K562 (cell line): ENCODE data around the gene EAF1. TPM values are rescaled to one million over a fixed set of nuclear protein-coding genes. Genes with fewer than 3 reads are reported as not detected.

Source experiments
- ATAC-seq: fragments of 200-7000 bp; cut with Tn5 transposase; 3 replicates; pipeline ENCODE4 v1.9.1; 2020; ENCODE audit warnings: moderate library complexity
- BruUV-seq: library from RNA; stranded (reverse); fragments of 400-500 nt; replicated peaks from 2 replicates; lab custom pipeline; 2021; lab: Mats Ljungman, UMichigan
- CTCF ChIA-PET: fragments of 300-600 bp; formaldehyde crosslinking; extraction: SDS; loops from one replicate; lab custom pipeline; 2021; ENCODE audit warnings: low intra/inter-chr PET ratio; lab: Yijun Ruan, JAX
- POLR2A ChIA-PET: fragments of 300-600, 350-650 bp; sonication (Branson Sonifier 250); formaldehyde crosslinking; extraction: SDS; loops from one replicate; lab custom pipeline; 2021; ENCODE audit warnings: antibody characterized with exemption, inconsistent platforms; lab: Yijun Ruan, JAX
- DNase-seq, 4 experiments: peaks; one replicate each; pipeline versions ENCODE4 v3.0.0 to v3.0.0-alpha.2; 2011 to 2018; ENCODE audit warnings: low spot score in 3 of 4, mixed read lengths in 3 of 4; ENCODE audit errors: extremely low read depth in 1 of 4
- FAIRE-seq: peaks from 2 replicates; lab custom pipeline; 2011; peaks lifted over from hg19 to GRCh38; lab: Jason Lieb, UNC
- H2AFZ ChIP-seq: 2 replicates; pipeline ENCODE4 v1.6.0; 2011; ENCODE audit warnings: low read depth, low read length, control low read depth, inconsistent platforms
- H3K27ac ChIP-seq: fragments of 200-600 bp; 3 replicates; pipeline ENCODE4 v1.8.0; 2011; ENCODE audit warnings: low read depth, mild to moderate bottlenecking, control low read depth, inconsistent platforms, low read length, moderate library complexity, mixed read lengths; ENCODE audit errors: extremely low read depth
- H3K27me3 ChIP-seq, 2 experiments: fragments of 300-600 bp in 1 of 2; 2 replicates in 1 of 2; 3 replicates in 1 of 2; pipeline versions ENCODE4 v1.6.0 to v1.8.0; 2011; ENCODE audit warnings: inconsistent platforms in 2 of 2, low read length in 2 of 2, mild to moderate bottlenecking in 1 of 2, mixed read lengths in 1 of 2, moderate library complexity in 1 of 2; ENCODE audit not compliant: control insufficient read depth in 2 of 2, insufficient read depth in 2 of 2
- H3K36me3 ChIP-seq: fragments of 300-600 bp; 3 replicates; pipeline ENCODE4 v1.8.0; 2011; ENCODE audit warnings: mild to moderate bottlenecking, low read length, inconsistent platforms; ENCODE audit not compliant: control insufficient read depth, insufficient read depth
- H3K4me1 ChIP-seq, 2 experiments: fragments of 200-600 bp in 1 of 2; replicated peaks in 1 of 2; 2 replicates in 1 of 2; 3 replicates in 1 of 2; pipeline versions ENCODE4 v1.5.1 to v1.8.0; 2011; ENCODE audit warnings: inconsistent platforms in 2 of 2, low read length in 2 of 2, mild to moderate bottlenecking in 1 of 2, mixed read lengths in 1 of 2, moderate library complexity in 1 of 2; ENCODE audit not compliant: control insufficient read depth in 2 of 2, insufficient read depth in 2 of 2
- H3K4me2 ChIP-seq: 2 replicates; pipeline ENCODE4 v1.6.1; 2011; ENCODE audit warnings: low read length, control low read depth, inconsistent platforms, mixed read lengths; ENCODE audit not compliant: insufficient read depth
- H3K4me3 ChIP-seq: fragments of 200-600 bp; sonication (generic), shearing (Covaris generic); 2 replicates; pipeline ENCODE4 v1.5.1; 2016; ENCODE audit warnings: control low read depth, inconsistent platforms
- H3K79me2 ChIP-seq: fragments of 200-600 bp; 3 replicates; pipeline ENCODE4 v1.8.0; 2011; ENCODE audit warnings: low read length, inconsistent platforms; ENCODE audit not compliant: control insufficient read depth, insufficient read depth
- H3K9ac ChIP-seq, 2 experiments: 2 replicates each; pipeline versions ENCODE4 v1.6.0 to v1.6.1; 2011; ENCODE audit warnings: low read depth in 2 of 2, low read length in 2 of 2, control low read depth in 1 of 2, inconsistent platforms in 1 of 2, mild to moderate bottlenecking in 1 of 2, mixed read lengths in 1 of 2; ENCODE audit not compliant: insufficient read depth in 1 of 2
- H3K9me1 ChIP-seq: one replicate; pipeline ENCODE4 v1.6.0; 2011; ENCODE audit warnings: inconsistent platforms, mild to moderate bottlenecking, low read length, moderate library complexity; ENCODE audit not compliant: control insufficient read depth, insufficient read depth
- H3K9me3 ChIP-seq: replicated peaks from 2 replicates; pipeline ENCODE4 v1.5.1; 2011; ENCODE audit warnings: low read depth, low read length, inconsistent platforms; ENCODE audit not compliant: control insufficient read depth, insufficient read depth
- H4K20me1 ChIP-seq: replicated peaks from 2 replicates; pipeline ENCODE4 v1.6.1; 2011; ENCODE audit warnings: low read length, inconsistent platforms, mixed read lengths; ENCODE audit not compliant: control insufficient read depth, insufficient read depth
- DIDO1 ChIP-seq: fragments of 450-650 bp; IDR thresholded peaks from 2 replicates; pipeline ENCODE4 v1.6.1; 2016; ENCODE audit warnings: low read depth, missing biosample characterization, missing genetic modification characterization
- KDM5B ChIP-seq: fragments of 200-600 bp; sonication (generic); IDR thresholded peaks from 2 replicates; pipeline ENCODE4 v1.6.1; 2012; ENCODE audit warnings: low read depth, mild to moderate bottlenecking, moderate library complexity, low read length, control low read depth, inconsistent platforms; ENCODE audit not compliant: insufficient replicate concordance
- MCM3 ChIP-seq: fragments of 450-650 bp; IDR thresholded peaks from 2 replicates; pipeline ENCODE4 v1.6.1; 2016
- NBN ChIP-seq: fragments of 450-650 bp; IDR thresholded peaks from 2 replicates; pipeline ENCODE4 v1.6.1; 2016; ENCODE audit warnings: low read depth, mild to moderate bottlenecking
- SMAD3 ChIP-seq: fragments of 450-650 bp; formaldehyde crosslinking; conservative IDR thresholded peaks from 2 replicates; pipeline ENCODE4 v1.4.0; 2020; ENCODE audit warnings: mild to moderate bottlenecking
- WGBS: fragments of 100-300 bp; shearing (Covaris generic); methylation state at CpG from one replicate; pipeline ENCODE4 v1.1.6; 2016; ENCODE audit warnings: low coverage, mixed read lengths; ENCODE audit not compliant: insufficient coverage; ENCODE audit errors: missing lambda C conversion rate; 5-methylcytosine and 5-hydroxymethylcytosine counted together
- in situ Hi-C: fragments of 300-500 bp; cut with MboI; formaldehyde crosslinking; loops from 4 replicates; pipeline ENCODE4 v1.15.0; 2018; ENCODE audit warnings: inconsistent platforms, mixed read lengths
- intact Hi-C: fragments of 100-400 bp; cut with micrococcal nuclease; formaldehyde crosslinking; loops from 2 replicates; pipeline ENCODE4 v1.14.2; 2022
- polyA plus RNA-seq, 8 experiments: library from polyadenylated mRNA; depleted of rRNA in 4 of 8; stranded (reverse) in 5 of 8; unstranded in 3 of 8; fragments of >200 nt; fragmentation: Nextera tagmentation in 2 of 8; fragmentation: Illumina TruSeq in 1 of 8; extraction: Ambion mirVana in 2 of 8; extraction: Trizol in 1 of 8; gene quantifications; 2 replicates each; pipeline versions ENCODE4 v1.2.1 to v1.2.3, GENCODE V29; 2011 to 2014; ENCODE audit warnings: inconsistent platforms in 1 of 8, missing spikeins in 1 of 8
- total RNA-seq, 7 experiments: library from RNA; depleted of rRNA in 6 of 7; stranded (reverse); fragments of >200 nt in 6 of 7; fragmentation: Illumina TruSeq in 2 of 7; extraction: Trizol in 2 of 7; gene quantifications; 2 replicates each; pipeline versions ENCODE4 v1.2.1 to v1.2.3, GENCODE V29; 2011 to 2021; ENCODE audit warnings: low replicate concordance in 1 of 7
- TF ChIP-seq, protein P1 (sequence below): fragments of 450-650 bp; IDR thresholded peaks from 2 replicates; pipeline ENCODE4 v1.6.1; 2016; ENCODE audit warnings: mild to moderate bottlenecking, moderate library complexity
- TF ChIP-seq, protein P2 (sequence below): fragments of 450-650 bp; IDR thresholded peaks from 2 replicates; pipeline ENCODE4 v1.6.1; 2017; ENCODE audit warnings: mild to moderate bottlenecking, moderate library complexity
- TF ChIP-seq, protein P3 (sequence below): fragments of 250-450 bp; sonication (Bioruptor Pico); IDR thresholded peaks from 2 replicates; pipeline ENCODE4 v1.8.0; 2021; ENCODE audit warnings: moderate library complexity, mild to moderate bottlenecking, inconsistent platforms

EAF1 gene
- total and polyA plus RNA-seq, 9 of the 15 experiments (the other 6 are each of a cell fraction or from before 2014, with no cell fraction given) = 7.0 to 26.8 (median 20.4) TPM

DNA sequence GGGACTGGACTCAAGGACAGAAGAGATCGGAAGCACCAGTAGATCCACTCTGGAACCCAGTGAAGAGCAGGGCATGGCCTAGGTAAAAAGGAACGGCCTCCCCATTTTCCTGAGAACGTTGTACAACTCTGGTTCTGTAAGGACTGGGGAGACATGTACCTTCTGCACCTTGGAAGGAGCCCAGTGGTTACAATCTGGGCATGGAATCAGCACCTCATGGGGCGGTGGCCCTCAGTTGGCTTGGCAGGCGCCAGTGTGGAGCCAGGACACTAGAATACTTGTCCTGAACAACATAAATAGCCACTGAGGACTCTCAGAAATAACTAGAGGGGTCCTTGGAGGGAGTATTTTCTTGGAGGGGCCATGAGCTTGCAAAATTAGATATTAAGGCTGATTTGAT is 25.6 kb downstream of the EAF1 start:
- Histone ChIP-seq H4K20me1 (no peaks in the 10 kb centered on the region), H3K27me3 (peaks cover 0 to 10% of the 10 kb centered on the region in 2 experiments; a peak in 1 of 5 replicates), H3K27ac (no peak overlapping the region), H3K9me3 (no peaks in the 10 kb centered on the region), H3K4me3 (no peak overlapping the region), H3K4me1 (0 out of 5 replicates have a peak, but pooled peaks cover 0 to 3% of the 10 kb centered on the region in 2 experiments), H3K9ac (no peak overlapping the region), H2AFZ (no peak overlapping the region), H3K4me2 (no peak overlapping the region), H3K9me1 (no peaks in the 10 kb centered on the region), H3K79me2 (no peaks in the 10 kb centered on the region), H3K36me3 (no peaks in the 10 kb centered on the region)
- ChIA-PET POLR2A (interaction anchor here (0.6 to 1.9 kb wide), 2 partner anchors 9 to 10 kb away, joined by 3 to 8 read pairs; no protein-coding TSS in a partner anchor), CTCF (no interaction called here)
- intact Hi-C loops (no loop called here), in situ Hi-C loops (no loop called here)
- no peak for DNase-seq
- no peak for FAIRE-seq
- BruUV-seq = no TSS peak
- WGBS = 43% methylated on average over 5 of the region's 5 CpGs
- no peak for ATAC-seq
- no peak for TF ChIP-seq DIDO1
- TF ChIP-seq MCM3 = no peak
- no peak for TF ChIP-seq NBN
- TF ChIP-seq, protein P1, sequence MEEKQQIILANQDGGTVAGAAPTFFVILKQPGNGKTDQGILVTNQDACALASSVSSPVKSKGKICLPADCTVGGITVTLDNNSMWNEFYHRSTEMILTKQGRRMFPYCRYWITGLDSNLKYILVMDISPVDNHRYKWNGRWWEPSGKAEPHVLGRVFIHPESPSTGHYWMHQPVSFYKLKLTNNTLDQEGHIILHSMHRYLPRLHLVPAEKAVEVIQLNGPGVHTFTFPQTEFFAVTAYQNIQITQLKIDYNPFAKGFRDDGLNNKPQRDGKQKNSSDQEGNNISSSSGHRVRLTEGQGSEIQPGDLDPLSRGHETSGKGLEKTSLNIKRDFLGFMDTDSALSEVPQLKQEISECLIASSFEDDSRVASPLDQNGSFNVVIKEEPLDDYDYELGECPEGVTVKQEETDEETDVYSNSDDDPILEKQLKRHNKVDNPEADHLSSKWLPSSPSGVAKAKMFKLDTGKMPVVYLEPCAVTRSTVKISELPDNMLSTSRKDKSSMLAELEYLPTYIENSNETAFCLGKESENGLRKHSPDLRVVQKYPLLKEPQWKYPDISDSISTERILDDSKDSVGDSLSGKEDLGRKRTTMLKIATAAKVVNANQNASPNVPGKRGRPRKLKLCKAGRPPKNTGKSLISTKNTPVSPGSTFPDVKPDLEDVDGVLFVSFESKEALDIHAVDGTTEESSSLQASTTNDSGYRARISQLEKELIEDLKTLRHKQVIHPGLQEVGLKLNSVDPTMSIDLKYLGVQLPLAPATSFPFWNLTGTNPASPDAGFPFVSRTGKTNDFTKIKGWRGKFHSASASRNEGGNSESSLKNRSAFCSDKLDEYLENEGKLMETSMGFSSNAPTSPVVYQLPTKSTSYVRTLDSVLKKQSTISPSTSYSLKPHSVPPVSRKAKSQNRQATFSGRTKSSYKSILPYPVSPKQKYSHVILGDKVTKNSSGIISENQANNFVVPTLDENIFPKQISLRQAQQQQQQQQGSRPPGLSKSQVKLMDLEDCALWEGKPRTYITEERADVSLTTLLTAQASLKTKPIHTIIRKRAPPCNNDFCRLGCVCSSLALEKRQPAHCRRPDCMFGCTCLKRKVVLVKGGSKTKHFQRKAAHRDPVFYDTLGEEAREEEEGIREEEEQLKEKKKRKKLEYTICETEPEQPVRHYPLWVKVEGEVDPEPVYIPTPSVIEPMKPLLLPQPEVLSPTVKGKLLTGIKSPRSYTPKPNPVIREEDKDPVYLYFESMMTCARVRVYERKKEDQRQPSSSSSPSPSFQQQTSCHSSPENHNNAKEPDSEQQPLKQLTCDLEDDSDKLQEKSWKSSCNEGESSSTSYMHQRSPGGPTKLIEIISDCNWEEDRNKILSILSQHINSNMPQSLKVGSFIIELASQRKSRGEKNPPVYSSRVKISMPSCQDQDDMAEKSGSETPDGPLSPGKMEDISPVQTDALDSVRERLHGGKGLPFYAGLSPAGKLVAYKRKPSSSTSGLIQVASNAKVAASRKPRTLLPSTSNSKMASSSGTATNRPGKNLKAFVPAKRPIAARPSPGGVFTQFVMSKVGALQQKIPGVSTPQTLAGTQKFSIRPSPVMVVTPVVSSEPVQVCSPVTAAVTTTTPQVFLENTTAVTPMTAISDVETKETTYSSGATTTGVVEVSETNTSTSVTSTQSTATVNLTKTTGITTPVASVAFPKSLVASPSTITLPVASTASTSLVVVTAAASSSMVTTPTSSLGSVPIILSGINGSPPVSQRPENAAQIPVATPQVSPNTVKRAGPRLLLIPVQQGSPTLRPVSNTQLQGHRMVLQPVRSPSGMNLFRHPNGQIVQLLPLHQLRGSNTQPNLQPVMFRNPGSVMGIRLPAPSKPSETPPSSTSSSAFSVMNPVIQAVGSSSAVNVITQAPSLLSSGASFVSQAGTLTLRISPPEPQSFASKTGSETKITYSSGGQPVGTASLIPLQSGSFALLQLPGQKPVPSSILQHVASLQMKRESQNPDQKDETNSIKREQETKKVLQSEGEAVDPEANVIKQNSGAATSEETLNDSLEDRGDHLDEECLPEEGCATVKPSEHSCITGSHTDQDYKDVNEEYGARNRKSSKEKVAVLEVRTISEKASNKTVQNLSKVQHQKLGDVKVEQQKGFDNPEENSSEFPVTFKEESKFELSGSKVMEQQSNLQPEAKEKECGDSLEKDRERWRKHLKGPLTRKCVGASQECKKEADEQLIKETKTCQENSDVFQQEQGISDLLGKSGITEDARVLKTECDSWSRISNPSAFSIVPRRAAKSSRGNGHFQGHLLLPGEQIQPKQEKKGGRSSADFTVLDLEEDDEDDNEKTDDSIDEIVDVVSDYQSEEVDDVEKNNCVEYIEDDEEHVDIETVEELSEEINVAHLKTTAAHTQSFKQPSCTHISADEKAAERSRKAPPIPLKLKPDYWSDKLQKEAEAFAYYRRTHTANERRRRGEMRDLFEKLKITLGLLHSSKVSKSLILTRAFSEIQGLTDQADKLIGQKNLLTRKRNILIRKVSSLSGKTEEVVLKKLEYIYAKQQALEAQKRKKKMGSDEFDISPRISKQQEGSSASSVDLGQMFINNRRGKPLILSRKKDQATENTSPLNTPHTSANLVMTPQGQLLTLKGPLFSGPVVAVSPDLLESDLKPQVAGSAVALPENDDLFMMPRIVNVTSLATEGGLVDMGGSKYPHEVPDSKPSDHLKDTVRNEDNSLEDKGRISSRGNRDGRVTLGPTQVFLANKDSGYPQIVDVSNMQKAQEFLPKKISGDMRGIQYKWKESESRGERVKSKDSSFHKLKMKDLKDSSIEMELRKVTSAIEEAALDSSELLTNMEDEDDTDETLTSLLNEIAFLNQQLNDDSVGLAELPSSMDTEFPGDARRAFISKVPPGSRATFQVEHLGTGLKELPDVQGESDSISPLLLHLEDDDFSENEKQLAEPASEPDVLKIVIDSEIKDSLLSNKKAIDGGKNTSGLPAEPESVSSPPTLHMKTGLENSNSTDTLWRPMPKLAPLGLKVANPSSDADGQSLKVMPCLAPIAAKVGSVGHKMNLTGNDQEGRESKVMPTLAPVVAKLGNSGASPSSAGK = no peak
- TF ChIP-seq SMAD3 (CRISPR knock-in tag) = no peak
- TF ChIP-seq, protein P2, sequence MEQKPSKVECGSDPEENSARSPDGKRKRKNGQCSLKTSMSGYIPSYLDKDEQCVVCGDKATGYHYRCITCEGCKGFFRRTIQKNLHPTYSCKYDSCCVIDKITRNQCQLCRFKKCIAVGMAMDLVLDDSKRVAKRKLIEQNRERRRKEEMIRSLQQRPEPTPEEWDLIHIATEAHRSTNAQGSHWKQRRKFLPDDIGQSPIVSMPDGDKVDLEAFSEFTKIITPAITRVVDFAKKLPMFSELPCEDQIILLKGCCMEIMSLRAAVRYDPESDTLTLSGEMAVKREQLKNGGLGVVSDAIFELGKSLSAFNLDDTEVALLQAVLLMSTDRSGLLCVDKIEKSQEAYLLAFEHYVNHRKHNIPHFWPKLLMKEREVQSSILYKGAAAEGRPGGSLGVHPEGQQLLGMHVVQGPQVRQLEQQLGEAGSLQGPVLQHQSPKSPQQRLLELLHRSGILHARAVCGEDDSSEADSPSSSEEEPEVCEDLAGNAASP = no peak
- TF ChIP-seq, protein P3, sequence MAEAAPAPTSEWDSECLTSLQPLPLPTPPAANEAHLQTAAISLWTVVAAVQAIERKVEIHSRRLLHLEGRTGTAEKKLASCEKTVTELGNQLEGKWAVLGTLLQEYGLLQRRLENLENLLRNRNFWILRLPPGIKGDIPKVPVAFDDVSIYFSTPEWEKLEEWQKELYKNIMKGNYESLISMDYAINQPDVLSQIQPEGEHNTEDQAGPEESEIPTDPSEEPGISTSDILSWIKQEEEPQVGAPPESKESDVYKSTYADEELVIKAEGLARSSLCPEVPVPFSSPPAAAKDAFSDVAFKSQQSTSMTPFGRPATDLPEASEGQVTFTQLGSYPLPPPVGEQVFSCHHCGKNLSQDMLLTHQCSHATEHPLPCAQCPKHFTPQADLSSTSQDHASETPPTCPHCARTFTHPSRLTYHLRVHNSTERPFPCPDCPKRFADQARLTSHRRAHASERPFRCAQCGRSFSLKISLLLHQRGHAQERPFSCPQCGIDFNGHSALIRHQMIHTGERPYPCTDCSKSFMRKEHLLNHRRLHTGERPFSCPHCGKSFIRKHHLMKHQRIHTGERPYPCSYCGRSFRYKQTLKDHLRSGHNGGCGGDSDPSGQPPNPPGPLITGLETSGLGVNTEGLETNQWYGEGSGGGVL (CRISPR knock-in tag) = no peak
- TF ChIP-seq KDM5B = no peak
